ENCODE data around the gene PRR12. TPM values are rescaled to one million over a fixed set of nuclear protein-coding genes. Genes with fewer than 3 reads are reported as not detected.

PRR12 gene
- total and polyA plus RNA-seq, 9 of the 15 experiments (the other 6 are each of a cell fraction or from before 2014, with no cell fraction given), result 0.01 to 21.1 (median 0.98) TPM

GRCh38 chr19:49615861-49616260 lies 24.9 kb downstream of the PRR12 start:
- CTCF ChIA-PET (ENCODE audit: low intra/inter-chr PET ratio), result no interaction called here
- intact Hi-C loops (cut with micrococcal nuclease), result no loop called here
- Histone ChIP-seq H3K27ac (ENCODE audit: extremely low read depth, low read depth, low read length) (no peak overlapping the region), H4K20me1 (replicated peaks; ENCODE audit: control insufficient read depth, insufficient read depth, low read length) (no peaks in the 10 kb centered on the region; the same call in 1 of the 2 replicates), H3K4me1 (replicated peaks in 1 of 2; ENCODE audit: control insufficient read depth in 2 of 2, insufficient read depth in 2 of 2, low read length in 2 of 2) (peaks cover 0 to 10% of the 10 kb centered on the region in 2 experiments; a peak in 2 of 5 replicates), H2AFZ (ENCODE audit: low read depth, low read length) (no peak overlapping the region), H3K9me1 (ENCODE audit: control insufficient read depth, insufficient read depth, low read length) (peaks cover 2% of the 10 kb centered on the region), H3K9me3 (replicated peaks; ENCODE audit: control insufficient read depth, insufficient read depth, low read depth, low read length) (no peaks in the 10 kb centered on the region), H3K79me2 (ENCODE audit: control insufficient read depth, insufficient read depth, low read length) (peaks cover 3% of the 10 kb centered on the region; the same call in 1 of the 3 replicates), H3K27me3 (ENCODE audit: control insufficient read depth in 2 of 2, insufficient read depth in 2 of 2, low read length in 2 of 2) (no peaks in the 10 kb centered on the region), H3K4me3 (no peak overlapping the region), H3K4me2 (ENCODE audit: insufficient read depth, low read length) (no peak overlapping the region), H3K36me3 (ENCODE audit: control insufficient read depth, insufficient read depth, low read length) (peaks cover 74% of the 10 kb centered on the region; the same call in 1 of the 3 replicates), H3K9ac (ENCODE audit: insufficient read depth in 1 of 2, low read depth in 2 of 2, low read length in 2 of 2) (no peak overlapping the region)
- no TSS peak for BruUV-seq (replicated peaks)
- in situ Hi-C loops (cut with MboI), result no loop called here
- ATAC-seq (no peak), FAIRE-seq (no peak), DNase-seq (ENCODE audit: extremely low read depth in 1 of 4, low spot score in 3 of 4) (no peak)
- 94% methylated on average over 14 of the region's 23 CpGs for WGBS (ENCODE audit: insufficient coverage, low coverage, missing lambda C conversion rate)
- POLR2A ChIA-PET, result no interaction called here
- TF ChIP-seq CXXC5 (CRISPR knock-in tag; IDR thresholded peaks at IDR 0.05), result no peak
- no peak for TF ChIP-seq ARID2 (IDR thresholded peaks at IDR 0.05)
- TF ChIP-seq THRAP3 (IDR thresholded peaks at IDR 0.05; ENCODE audit: borderline replicate concordance), result no peak
- no peak for TF ChIP-seq ARHGAP35 (IDR thresholded peaks at IDR 0.05; ENCODE audit: partially characterized antibody)
- TF ChIP-seq, protein P1, sequence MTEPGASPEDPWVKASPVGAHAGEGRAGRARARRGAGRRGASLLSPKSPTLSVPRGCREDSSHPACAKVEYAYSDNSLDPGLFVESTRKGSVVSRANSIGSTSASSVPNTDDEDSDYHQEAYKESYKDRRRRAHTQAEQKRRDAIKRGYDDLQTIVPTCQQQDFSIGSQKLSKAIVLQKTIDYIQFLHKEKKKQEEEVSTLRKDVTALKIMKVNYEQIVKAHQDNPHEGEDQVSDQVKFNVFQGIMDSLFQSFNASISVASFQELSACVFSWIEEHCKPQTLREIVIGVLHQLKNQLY (CRISPR knock-in tag; conservative IDR thresholded peaks at IDR 0.05), result no peak
- TF ChIP-seq SP2 (IDR thresholded peaks at IDR 0.05; ENCODE audit: extremely low read depth, low read depth, low read length, poor library complexity, severe bottlenecking), result no peak
- TF ChIP-seq USF1 (CRISPR knock-in tag; IDR thresholded peaks at IDR 0.05), result no peak
- TF ChIP-seq, protein P2, sequence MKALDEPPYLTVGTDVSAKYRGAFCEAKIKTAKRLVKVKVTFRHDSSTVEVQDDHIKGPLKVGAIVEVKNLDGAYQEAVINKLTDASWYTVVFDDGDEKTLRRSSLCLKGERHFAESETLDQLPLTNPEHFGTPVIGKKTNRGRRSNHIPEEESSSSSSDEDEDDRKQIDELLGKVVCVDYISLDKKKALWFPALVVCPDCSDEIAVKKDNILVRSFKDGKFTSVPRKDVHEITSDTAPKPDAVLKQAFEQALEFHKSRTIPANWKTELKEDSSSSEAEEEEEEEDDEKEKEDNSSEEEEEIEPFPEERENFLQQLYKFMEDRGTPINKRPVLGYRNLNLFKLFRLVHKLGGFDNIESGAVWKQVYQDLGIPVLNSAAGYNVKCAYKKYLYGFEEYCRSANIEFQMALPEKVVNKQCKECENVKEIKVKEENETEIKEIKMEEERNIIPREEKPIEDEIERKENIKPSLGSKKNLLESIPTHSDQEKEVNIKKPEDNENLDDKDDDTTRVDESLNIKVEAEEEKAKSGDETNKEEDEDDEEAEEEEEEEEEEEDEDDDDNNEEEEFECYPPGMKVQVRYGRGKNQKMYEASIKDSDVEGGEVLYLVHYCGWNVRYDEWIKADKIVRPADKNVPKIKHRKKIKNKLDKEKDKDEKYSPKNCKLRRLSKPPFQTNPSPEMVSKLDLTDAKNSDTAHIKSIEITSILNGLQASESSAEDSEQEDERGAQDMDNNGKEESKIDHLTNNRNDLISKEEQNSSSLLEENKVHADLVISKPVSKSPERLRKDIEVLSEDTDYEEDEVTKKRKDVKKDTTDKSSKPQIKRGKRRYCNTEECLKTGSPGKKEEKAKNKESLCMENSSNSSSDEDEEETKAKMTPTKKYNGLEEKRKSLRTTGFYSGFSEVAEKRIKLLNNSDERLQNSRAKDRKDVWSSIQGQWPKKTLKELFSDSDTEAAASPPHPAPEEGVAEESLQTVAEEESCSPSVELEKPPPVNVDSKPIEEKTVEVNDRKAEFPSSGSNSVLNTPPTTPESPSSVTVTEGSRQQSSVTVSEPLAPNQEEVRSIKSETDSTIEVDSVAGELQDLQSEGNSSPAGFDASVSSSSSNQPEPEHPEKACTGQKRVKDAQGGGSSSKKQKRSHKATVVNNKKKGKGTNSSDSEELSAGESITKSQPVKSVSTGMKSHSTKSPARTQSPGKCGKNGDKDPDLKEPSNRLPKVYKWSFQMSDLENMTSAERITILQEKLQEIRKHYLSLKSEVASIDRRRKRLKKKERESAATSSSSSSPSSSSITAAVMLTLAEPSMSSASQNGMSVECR (CRISPR knock-in tag; IDR thresholded peaks at IDR 0.05), result no peak
- no peak for TF ChIP-seq IFI16 (CRISPR knock-in tag; IDR thresholded peaks at IDR 0.05)
- no peak for TF ChIP-seq FOXK2 (conservative IDR thresholded peaks at IDR 0.05 in 1 of 2, IDR thresholded peaks at IDR 0.05 in 1 of 2; ENCODE audit: low read depth in 2 of 2)
- TF ChIP-seq, protein P3, sequence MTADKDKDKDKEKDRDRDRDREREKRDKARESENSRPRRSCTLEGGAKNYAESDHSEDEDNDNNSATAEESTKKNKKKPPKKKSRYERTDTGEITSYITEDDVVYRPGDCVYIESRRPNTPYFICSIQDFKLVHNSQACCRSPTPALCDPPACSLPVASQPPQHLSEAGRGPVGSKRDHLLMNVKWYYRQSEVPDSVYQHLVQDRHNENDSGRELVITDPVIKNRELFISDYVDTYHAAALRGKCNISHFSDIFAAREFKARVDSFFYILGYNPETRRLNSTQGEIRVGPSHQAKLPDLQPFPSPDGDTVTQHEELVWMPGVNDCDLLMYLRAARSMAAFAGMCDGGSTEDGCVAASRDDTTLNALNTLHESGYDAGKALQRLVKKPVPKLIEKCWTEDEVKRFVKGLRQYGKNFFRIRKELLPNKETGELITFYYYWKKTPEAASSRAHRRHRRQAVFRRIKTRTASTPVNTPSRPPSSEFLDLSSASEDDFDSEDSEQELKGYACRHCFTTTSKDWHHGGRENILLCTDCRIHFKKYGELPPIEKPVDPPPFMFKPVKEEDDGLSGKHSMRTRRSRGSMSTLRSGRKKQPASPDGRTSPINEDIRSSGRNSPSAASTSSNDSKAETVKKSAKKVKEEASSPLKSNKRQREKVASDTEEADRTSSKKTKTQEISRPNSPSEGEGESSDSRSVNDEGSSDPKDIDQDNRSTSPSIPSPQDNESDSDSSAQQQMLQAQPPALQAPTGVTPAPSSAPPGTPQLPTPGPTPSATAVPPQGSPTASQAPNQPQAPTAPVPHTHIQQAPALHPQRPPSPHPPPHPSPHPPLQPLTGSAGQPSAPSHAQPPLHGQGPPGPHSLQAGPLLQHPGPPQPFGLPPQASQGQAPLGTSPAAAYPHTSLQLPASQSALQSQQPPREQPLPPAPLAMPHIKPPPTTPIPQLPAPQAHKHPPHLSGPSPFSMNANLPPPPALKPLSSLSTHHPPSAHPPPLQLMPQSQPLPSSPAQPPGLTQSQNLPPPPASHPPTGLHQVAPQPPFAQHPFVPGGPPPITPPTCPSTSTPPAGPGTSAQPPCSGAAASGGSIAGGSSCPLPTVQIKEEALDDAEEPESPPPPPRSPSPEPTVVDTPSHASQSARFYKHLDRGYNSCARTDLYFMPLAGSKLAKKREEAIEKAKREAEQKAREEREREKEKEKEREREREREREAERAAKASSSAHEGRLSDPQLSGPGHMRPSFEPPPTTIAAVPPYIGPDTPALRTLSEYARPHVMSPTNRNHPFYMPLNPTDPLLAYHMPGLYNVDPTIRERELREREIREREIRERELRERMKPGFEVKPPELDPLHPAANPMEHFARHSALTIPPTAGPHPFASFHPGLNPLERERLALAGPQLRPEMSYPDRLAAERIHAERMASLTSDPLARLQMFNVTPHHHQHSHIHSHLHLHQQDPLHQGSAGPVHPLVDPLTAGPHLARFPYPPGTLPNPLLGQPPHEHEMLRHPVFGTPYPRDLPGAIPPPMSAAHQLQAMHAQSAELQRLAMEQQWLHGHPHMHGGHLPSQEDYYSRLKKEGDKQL (CRISPR knock-in tag; IDR thresholded peaks at IDR 0.05; ENCODE audit: borderline replicate concordance), result no peak

Data from K562 (cell line).